ENCODE data around the gene SPON2.

- no peak for TF ChIP-seq CTCF (conservative IDR thresholded peaks at IDR 0.05; ENCODE audit: low read length)
- TF ChIP-seq EZH2phosphoT487 (IDR thresholded peaks at IDR 0.05; ENCODE audit: borderline replicate concordance, low read depth, low read length), result no peak
Measured at GRCh38 chr4:1156069-1156468, 16.3 kb downstream of the SPON2 start.
